ENCODE measurements around the gene PHF20. TPM values are rescaled to one million over a fixed set of nuclear protein-coding genes. Genes with fewer than 3 reads are reported as not detected.

The PHF20 gene
- total RNA-seq, 1 donor from 2014 or later: 101 TPM

- no peaks in the 10 kb centered on the region for H3K27me3 Mint-ChIP-seq (ENCODE audit: unreplicated experiment)
- no peaks in the 10 kb centered on the region for H3K9me3 Mint-ChIP-seq (ENCODE audit: unreplicated experiment)
- no peak overlapping the region for H3K27ac Mint-ChIP-seq (ENCODE audit: unreplicated experiment)
- H3K4me1 Mint-ChIP-seq (ENCODE audit: unreplicated experiment): peaks cover 4% of the 10 kb centered on the region
- H3K4me3 Mint-ChIP-seq (ENCODE audit: unreplicated experiment): no peak overlapping the region
- DNase-seq (ENCODE audit: low spot score): no peak
- peaks cover 42% of the 10 kb centered on the region for H3K36me3 Mint-ChIP-seq (ENCODE audit: low read depth, unreplicated experiment)
- no peak for TF ChIP-seq CTCF (IDR thresholded peaks at IDR 0.05; ENCODE audit: unreplicated experiment)
These were observed 44.7 kb upstream of the PHF20 start for GRCh38 chr20:35726842-35727711.

- no peak for DNase-seq (ENCODE audit: low spot score)
- H3K9me3 Mint-ChIP-seq (ENCODE audit: unreplicated experiment): no peaks in the 10 kb centered on the region
- no peak overlapping the region for H3K27ac Mint-ChIP-seq (ENCODE audit: unreplicated experiment)
- H3K36me3 Mint-ChIP-seq (ENCODE audit: low read depth, unreplicated experiment): peaks cover 42% of the 10 kb centered on the region
- peaks cover 6% of the 10 kb centered on the region for H3K4me1 Mint-ChIP-seq (ENCODE audit: unreplicated experiment)
- no peaks in the 10 kb centered on the region for H3K27me3 Mint-ChIP-seq (ENCODE audit: unreplicated experiment)
- TF ChIP-seq CTCF (IDR thresholded peaks at IDR 0.05; ENCODE audit: unreplicated experiment): no peak
- no peak overlapping the region for H3K4me3 Mint-ChIP-seq (ENCODE audit: unreplicated experiment)
These were observed 42.5 kb upstream of the PHF20 start for GRCh38 chr20:35729283-35729807.

GRCh38 chr20:35729836-35730582, 41.8 kb upstream of the PHF20 start:
- Mint-ChIP-seq H3K36me3 (ENCODE audit: low read depth, unreplicated experiment) (peaks cover 38% of the 10 kb centered on the region), H3K27ac (ENCODE audit: unreplicated experiment) (no peak overlapping the region), H3K4me1 (ENCODE audit: unreplicated experiment) (peaks cover 8% of the 10 kb centered on the region), H3K27me3 (ENCODE audit: unreplicated experiment) (no peaks in the 10 kb centered on the region), H3K4me3 (ENCODE audit: unreplicated experiment) (no peak overlapping the region), H3K9me3 (ENCODE audit: unreplicated experiment) (no peaks in the 10 kb centered on the region)
- no peak for DNase-seq (ENCODE audit: low spot score)
- TF ChIP-seq CTCF (IDR thresholded peaks at IDR 0.05; ENCODE audit: unreplicated experiment): no peak

GRCh38 chr20:35730583-35731468, 41.0 kb upstream of the PHF20 start:
- peaks cover 38% of the 10 kb centered on the region for H3K36me3 Mint-ChIP-seq (ENCODE audit: low read depth, unreplicated experiment)
- H3K4me1 Mint-ChIP-seq (ENCODE audit: unreplicated experiment): peaks cover 10% of the 10 kb centered on the region

More at GRCh38 chr20:35730583-35731468, 41.0 kb upstream of the PHF20 start:
- H3K4me3 Mint-ChIP-seq (ENCODE audit: unreplicated experiment): no peak overlapping the region
- H3K27me3 Mint-ChIP-seq (ENCODE audit: unreplicated experiment): no peaks in the 10 kb centered on the region
- no peak overlapping the region for H3K27ac Mint-ChIP-seq (ENCODE audit: unreplicated experiment)
- no peak for DNase-seq (ENCODE audit: low spot score)
- TF ChIP-seq CTCF (IDR thresholded peaks at IDR 0.05; ENCODE audit: unreplicated experiment): no peak
- H3K9me3 Mint-ChIP-seq (ENCODE audit: unreplicated experiment): no peaks in the 10 kb centered on the region
